Testis (tissue), 3 donors: Measurements from ENCODE around the gene RBP4. TPM values are rescaled to one million over a fixed set of nuclear protein-coding genes. Genes with fewer than 3 reads are reported as not detected.

Experiments used
- DNase-seq: peaks from one replicate; pipeline ENCODE4 v3.0.0-alpha.2; 2019
- H3K27ac ChIP-seq, 2 donors: fragments of 200-600 bp; sonication (generic); one replicate each; pipeline ENCODE4 v1.5.1; 2019
- H3K27me3 ChIP-seq: fragments of 200-600 bp; sonication (generic); one replicate; pipeline ENCODE4 v1.5.1; 2019
- H3K36me3 ChIP-seq: fragments of 200-600 bp; sonication (generic); one replicate; pipeline ENCODE4 v1.5.1; 2017; ENCODE audit warnings: low read depth; ENCODE audit errors: missing control alignments
- H3K4me1 ChIP-seq: fragments of 200-600 bp; sonication (generic); one replicate; pipeline ENCODE4 v1.5.1; 2019
- H3K4me3 ChIP-seq, 2 donors: fragments of 200-600 bp; sonication (generic); one replicate each; pipeline ENCODE4 v1.5.1; 2017 to 2019
- H3K9me3 ChIP-seq: fragments of 200-600 bp; sonication (generic); one replicate; pipeline ENCODE4 v1.5.1; 2017
- POLR2A ChIP-seq: fragments of 450-650 bp; IDR thresholded peaks from one replicate; pipeline ENCODE4 v1.6.1; 2017; ENCODE audit warnings: antibody characterized with exemption, mild to moderate bottlenecking, moderate library complexity
- WGBS, 2 donors: methylation state at CpG; one replicate each; pipeline ENCODE4 v1.1.5; 2018; 5-methylcytosine and 5-hydroxymethylcytosine counted together
- intact Hi-C: fragments of 100-400 bp; cut with DNase I; formaldehyde crosslinking; loops from one replicate; pipeline ENCODE4 v1.15.1; 2023; ENCODE audit warnings: low total_unique reads
- polyA plus RNA-seq: library from polyadenylated mRNA; stranded (reverse); fragments of 350-450 nt; fragmentation: Illumina TruSeq; extraction: RNeasy Lipid Tissue Mini Kit (QIAGEN cat#74804); gene quantifications from one replicate; pipeline ENCODE4 v1.2.3, GENCODE V29; 2014; ENCODE audit warnings: low read depth, low replicate concordance; ENCODE audit not compliant: insufficient read depth
- total RNA-seq, 2 donors: library from RNA; depleted of rRNA; stranded (reverse); fragments of >200 nt; gene quantifications; one replicate each; pipeline ENCODE4 v1.2.3, GENCODE V29; 2016
- TF ChIP-seq, protein P1 (sequence below), 3 experiments: fragments of 450-650 bp in 2 of 3; fragments of 200-600 bp in 1 of 3; sonication (generic) in 1 of 3; IDR thresholded peaks; one replicate each; pipeline ENCODE4 v1.5.1; 2016 to 2019; ENCODE audit warnings: antibody characterized with exemption in 3 of 3, mild to moderate bottlenecking in 2 of 3, moderate library complexity in 1 of 3

RBP4 gene
- total and polyA plus RNA-seq, 3 donors from 2014 or later: 6.8 to 7.8 (median 7.1) TPM

- Histone ChIP-seq H3K4me1 (no peaks in the 10 kb centered on the region), H3K36me3 (no peaks in the 10 kb centered on the region), H3K4me3 (no peak overlapping the region), H3K9me3 (no peaks in the 10 kb centered on the region), H3K27me3 (no peaks in the 10 kb centered on the region), H3K27ac (no peak overlapping the region)
- no peak for TF ChIP-seq POLR2A
- TF ChIP-seq, protein P1, sequence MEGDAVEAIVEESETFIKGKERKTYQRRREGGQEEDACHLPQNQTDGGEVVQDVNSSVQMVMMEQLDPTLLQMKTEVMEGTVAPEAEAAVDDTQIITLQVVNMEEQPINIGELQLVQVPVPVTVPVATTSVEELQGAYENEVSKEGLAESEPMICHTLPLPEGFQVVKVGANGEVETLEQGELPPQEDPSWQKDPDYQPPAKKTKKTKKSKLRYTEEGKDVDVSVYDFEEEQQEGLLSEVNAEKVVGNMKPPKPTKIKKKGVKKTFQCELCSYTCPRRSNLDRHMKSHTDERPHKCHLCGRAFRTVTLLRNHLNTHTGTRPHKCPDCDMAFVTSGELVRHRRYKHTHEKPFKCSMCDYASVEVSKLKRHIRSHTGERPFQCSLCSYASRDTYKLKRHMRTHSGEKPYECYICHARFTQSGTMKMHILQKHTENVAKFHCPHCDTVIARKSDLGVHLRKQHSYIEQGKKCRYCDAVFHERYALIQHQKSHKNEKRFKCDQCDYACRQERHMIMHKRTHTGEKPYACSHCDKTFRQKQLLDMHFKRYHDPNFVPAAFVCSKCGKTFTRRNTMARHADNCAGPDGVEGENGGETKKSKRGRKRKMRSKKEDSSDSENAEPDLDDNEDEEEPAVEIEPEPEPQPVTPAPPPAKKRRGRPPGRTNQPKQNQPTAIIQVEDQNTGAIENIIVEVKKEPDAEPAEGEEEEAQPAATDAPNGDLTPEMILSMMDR (IDR thresholded peaks at IDR 0.05): no peak
- no peak for DNase-seq
- intact Hi-C loops: no loop called here
- 81 to 86% methylated on average over 3 of the region's 3 CpGs for WGBS, 2 donors
Measured at GRCh38 chr10:93576888-93577287, 24.1 kb downstream of the RBP4 start.

DNA sequence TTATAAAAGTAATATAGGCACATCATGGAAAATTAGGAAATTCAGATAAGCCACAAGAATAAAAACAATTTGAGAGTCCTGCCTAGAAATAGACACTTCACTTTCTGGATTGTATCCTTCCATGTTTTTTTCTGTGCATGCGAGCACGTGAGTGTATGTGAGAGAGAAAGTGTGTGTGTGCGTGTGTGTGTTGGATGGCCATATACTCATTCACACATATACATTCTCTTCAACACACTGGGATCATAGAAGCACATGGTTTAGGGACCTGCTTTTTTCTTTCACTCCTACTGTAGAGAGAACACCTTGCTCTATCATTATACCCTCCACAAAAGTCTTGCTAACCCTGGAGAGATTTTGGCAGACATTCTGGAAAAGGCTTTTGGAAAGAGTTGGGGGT, 27.1 kb downstream of the RBP4 start:
- no peak overlapping the region for H3K27ac ChIP-seq
- no peak overlapping the region for H3K4me3 ChIP-seq
- 79 to 86% methylated on average over 3 of the region's 3 CpGs for WGBS, 2 donors
- H3K4me1 ChIP-seq: no peaks in the 10 kb centered on the region
- H3K27me3 ChIP-seq: no peaks in the 10 kb centered on the region
- H3K9me3 ChIP-seq: no peaks in the 10 kb centered on the region
- TF ChIP-seq, protein P1 (IDR thresholded peaks at IDR 0.05): no peak
- no peak for TF ChIP-seq POLR2A
- intact Hi-C loops: no loop called here
- H3K36me3 ChIP-seq: no peaks in the 10 kb centered on the region
- no peak for DNase-seq

- Histone ChIP-seq H3K27me3 (no peaks in the 10 kb centered on the region), H3K9me3 (no peaks in the 10 kb centered on the region), H3K36me3 (no peaks in the 10 kb centered on the region), H3K4me3 (no peak overlapping the region), H3K27ac (no peak overlapping the region), H3K4me1 (no peaks in the 10 kb centered on the region)
- WGBS, 2 donors: 61 to 65% methylated on average over 9 to 10 of the region's 10 CpGs
- no peak for TF ChIP-seq POLR2A
- TF ChIP-seq, protein P1 (IDR thresholded peaks at IDR 0.05): no peak
- DNase-seq: no peak
- intact Hi-C loops: no loop called here
Measured at GRCh38 chr10:93573051-93573909, 27.8 kb downstream of the RBP4 start.

DNA sequence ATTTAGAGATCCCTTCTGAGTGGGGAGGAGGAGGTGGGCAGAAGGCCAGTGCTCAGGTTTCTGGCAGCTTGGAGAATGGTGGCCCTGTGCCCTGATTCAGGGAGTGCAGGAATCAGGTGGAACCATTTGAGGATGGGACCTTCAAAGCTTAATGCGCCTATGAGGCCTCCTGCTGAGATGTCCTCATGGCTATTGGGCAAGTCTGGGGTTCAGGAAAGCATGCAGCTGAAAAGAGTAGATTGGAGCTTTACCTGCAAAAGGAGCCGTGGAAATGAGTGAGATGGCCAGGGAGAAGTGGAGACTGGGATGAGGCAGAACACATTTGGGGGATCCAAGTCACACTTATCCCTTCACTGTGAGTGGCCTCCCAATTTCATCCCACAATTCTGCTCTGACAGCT, 28.4 kb downstream of the RBP4 start:
- no peaks in the 10 kb centered on the region for H3K36me3 ChIP-seq
- intact Hi-C loops: no loop called here
- no peaks in the 10 kb centered on the region for H3K27me3 ChIP-seq
- H3K4me3 ChIP-seq: no peak overlapping the region
- peaks cover 3% of the 10 kb centered on the region for H3K4me1 ChIP-seq
- WGBS, 2 donors: 66 to 100% methylated on average over 2 of the region's 2 CpGs
- H3K27ac ChIP-seq: no peak overlapping the region
- TF ChIP-seq, protein P1 (IDR thresholded peaks at IDR 0.05): no peak
- TF ChIP-seq POLR2A: no peak
- no peak for DNase-seq
- no peaks in the 10 kb centered on the region for H3K9me3 ChIP-seq

GRCh38 chr10:93570383-93570782, 30.7 kb downstream of the RBP4 start:
- intact Hi-C loops: no loop called here
- no peak overlapping the region for H3K4me3 ChIP-seq
- no peak for TF ChIP-seq POLR2A
- TF ChIP-seq, protein P1 (IDR thresholded peaks at IDR 0.05): no peak
- H3K4me1 ChIP-seq: peaks cover 8% of the 10 kb centered on the region
- H3K9me3 ChIP-seq: no peaks in the 10 kb centered on the region
- no peak for DNase-seq
- no peaks in the 10 kb centered on the region for H3K27me3 ChIP-seq
- WGBS, 2 donors: 46% methylated on average over 3 of the region's 3 CpGs
- no peaks in the 10 kb centered on the region for H3K36me3 ChIP-seq
- H3K27ac ChIP-seq: no peak overlapping the region
